CD4-positive, alpha-beta memory T cell (primary cell): ENCODE results near the gene TEX19. TPM values are rescaled to one million over a fixed set of nuclear protein-coding genes. Genes with fewer than 3 reads are reported as not detected.

ENCODE experiments used
- CTCF ChIA-PET: fragments of 350-600 bp; sonication (Branson Sonifier 250); formaldehyde crosslinking; loops from one replicate; lab custom pipeline; 2021; ENCODE audit warnings: inconsistent platforms; ENCODE audit not compliant: partially characterized antibody; lab: Charles Lee
- POLR2A ChIA-PET: fragments of 350-600 bp; sonication (Branson Sonifier 250); formaldehyde crosslinking; loops from one replicate; lab custom pipeline; 2021; ENCODE audit not compliant: partially characterized antibody; lab: Charles Lee
- DNase-seq, 5 donors: peaks; one replicate each; pipeline versions ENCODE4 v3.0.0 to v3.0.0-alpha.2; 2020 to 2022; ENCODE audit warnings: mixed read lengths in 1 of 5
- H3K27ac ChIP-seq: one replicate; pipeline ENCODE4 v1.7.0; 2013; ENCODE audit warnings: low read depth, low read length
- H3K27me3 ChIP-seq: 2 replicates; pipeline ENCODE4 v1.7.0; 2013; ENCODE audit warnings: mild to moderate bottlenecking, low read length, moderate library complexity; ENCODE audit not compliant: insufficient read depth
- H3K36me3 ChIP-seq: 2 replicates; pipeline ENCODE4 v1.7.0; 2013; ENCODE audit warnings: mild to moderate bottlenecking, low read length, moderate library complexity; ENCODE audit not compliant: insufficient read depth
- H3K4me1 ChIP-seq: 2 replicates; pipeline ENCODE4 v1.7.0; 2013; ENCODE audit warnings: mild to moderate bottlenecking, low read length, moderate library complexity; ENCODE audit not compliant: insufficient read depth
- H3K4me3 ChIP-seq, 2 donors: one replicate each; pipeline ENCODE4 v1.7.0; 2013; ENCODE audit warnings: low read length in 2 of 2, mild to moderate bottlenecking in 1 of 2
- H3K9me3 ChIP-seq, 2 donors: one replicate each; pipeline ENCODE4 v1.7.0; 2013; ENCODE audit warnings: low read length in 2 of 2, control low read depth in 1 of 2; ENCODE audit not compliant: control insufficient read depth in 1 of 2
- H3K27ac Mint-ChIP-seq, 7 donors: one replicate each; pipeline ENCODE4 v1.8.0; 2020 to 2021; ENCODE audit warnings: mixed read lengths in 7 of 7, mild to moderate bottlenecking in 6 of 7, inconsistent platforms in 3 of 7, moderate library complexity in 3 of 7
- H3K27me3 Mint-ChIP-seq, 2 donors: one replicate each; pipeline ENCODE4 v1.8.0; 2020 to 2021; ENCODE audit warnings: mixed read lengths in 2 of 2
- H3K36me3 Mint-ChIP-seq, 2 donors: one replicate each; pipeline ENCODE4 v1.8.0; 2020 to 2021; ENCODE audit warnings: mixed read lengths in 2 of 2, inconsistent platforms in 1 of 2, mild to moderate bottlenecking in 1 of 2
- H3K4me1 Mint-ChIP-seq, 4 donors: one replicate each; pipeline ENCODE4 v1.8.0; 2020 to 2021; ENCODE audit warnings: mixed read lengths in 4 of 4, mild to moderate bottlenecking in 1 of 4
- H3K4me3 Mint-ChIP-seq, 8 donors: one replicate each; pipeline ENCODE4 v1.8.0; 2020 to 2021; ENCODE audit warnings: mixed read lengths in 8 of 8, mild to moderate bottlenecking in 7 of 8, moderate library complexity in 6 of 8, inconsistent platforms in 3 of 8
- H3K9me3 Mint-ChIP-seq, 8 donors: one replicate each; pipeline ENCODE4 v1.8.0; 2020 to 2021; ENCODE audit warnings: mixed read lengths in 8 of 8, mild to moderate bottlenecking in 5 of 8, inconsistent platforms in 3 of 8, moderate library complexity in 1 of 8
- intact Hi-C: fragments of 100-400 bp; cut with micrococcal nuclease; formaldehyde crosslinking; loops from one replicate; pipeline ENCODE4 v1.15.1; 2023
- polyA plus RNA-seq, 2 donors: library from polyadenylated mRNA; unstranded; fragments of 300-500 nt; fragmentation: Illumina TruSeq; gene quantifications; one replicate each; pipeline ENCODE4 v1.2.3, GENCODE V29; 2021
- total RNA-seq, 2 experiments: library from RNA; stranded (reverse); gene quantifications; one replicate each; pipeline ENCODE4 v1.2.3, GENCODE V29; 2021

TEX19 gene
- total and polyA plus RNA-seq, 4 experiments from 2014 or later, result not detected

- POLR2A ChIA-PET, result interaction anchor here (1.4 kb wide), 1 partner anchor 16 kb away, joined by 3 read pairs; no protein-coding TSS in a partner anchor
- CTCF ChIA-PET, result no interaction called here
Observed at GRCh38 chr17:82400830-82401229, 41.8 kb downstream of the TEX19 start.

GRCh38 chr17:82402865-82403264 is 43.8 kb downstream of the TEX19 start:
- intact Hi-C loops, result no loop called here
- DNase-seq, result no peak
- POLR2A ChIA-PET, result no interaction called here
- H3K36me3 Mint-ChIP-seq, result peaks cover 16 to 25% of the 10 kb centered on the region in 2 donors
- peak overlapping the region in 1 of 7 donors; percentile 70 for H3K27ac Mint-ChIP-seq
- H3K36me3 ChIP-seq, result peaks cover 4% of the 10 kb centered on the region
- H3K4me1 ChIP-seq, result peaks cover 14% of the 10 kb centered on the region
- H3K27me3 ChIP-seq, result no peaks in the 10 kb centered on the region
- no peaks in the 10 kb centered on the region for H3K9me3 ChIP-seq
- peaks cover 5 to 21% (median 11%) of the 10 kb centered on the region in 4 donors for H3K4me1 Mint-ChIP-seq
- no peaks in the 10 kb centered on the region for H3K9me3 Mint-ChIP-seq
- no peak overlapping the region for H3K4me3 Mint-ChIP-seq
- no peak overlapping the region for H3K27ac ChIP-seq
- H3K4me3 ChIP-seq, result no peak overlapping the region
- H3K27me3 Mint-ChIP-seq, result no peaks in the 10 kb centered on the region
- CTCF ChIA-PET, result no interaction called here

More at GRCh38 chr17:82400830-82401229, 41.8 kb downstream of the TEX19 start:
- no peak overlapping the region for H3K27ac ChIP-seq
- H3K27me3 ChIP-seq, result no peaks in the 10 kb centered on the region
- H3K9me3 ChIP-seq, result no peaks in the 10 kb centered on the region
- peaks cover 4% of the 10 kb centered on the region for H3K36me3 ChIP-seq
- Mint-ChIP-seq H3K27me3 (no peaks in the 10 kb centered on the region), H3K4me3 (peak overlapping the region; percentile 62 to 96 (median 90)), H3K4me1 (peaks cover 5 to 21% (median 14%) of the 10 kb centered on the region in 4 donors), H3K9me3 (no peaks in the 10 kb centered on the region), H3K36me3 (peaks cover 13 to 20% of the 10 kb centered on the region in 2 donors), H3K27ac (peak overlapping the region; percentile 46 to 94 (median 81))
- intact Hi-C loops, result no loop called here
- DNase-seq, result peak; percentile 33 to 66 (median 47)
- peaks cover 14% of the 10 kb centered on the region for H3K4me1 ChIP-seq
- H3K4me3 ChIP-seq, result no peak overlapping the region

GRCh38 chr17:82403662-82404660 is 44.9 kb downstream of the TEX19 start:
- intact Hi-C loops, result no loop called here
- Mint-ChIP-seq H3K27ac (no peak overlapping the region), H3K9me3 (no peaks in the 10 kb centered on the region), H3K27me3 (no peaks in the 10 kb centered on the region), H3K4me1 (peaks cover 5 to 21% (median 12%) of the 10 kb centered on the region in 4 donors), H3K36me3 (peaks cover 17 to 31% of the 10 kb centered on the region in 2 donors), H3K4me3 (no peak overlapping the region)
- no peak overlapping the region for H3K4me3 ChIP-seq
- no peak overlapping the region for H3K27ac ChIP-seq
- no peaks in the 10 kb centered on the region for H3K27me3 ChIP-seq
- no peak for DNase-seq
- H3K4me1 ChIP-seq, result peaks cover 14% of the 10 kb centered on the region
- ChIA-PET CTCF (no interaction called here), POLR2A (no interaction called here)
- no peaks in the 10 kb centered on the region for H3K9me3 ChIP-seq
- H3K36me3 ChIP-seq, result peaks cover 4% of the 10 kb centered on the region

- CTCF ChIA-PET, result no interaction called here
- POLR2A ChIA-PET, result no interaction called here
- H3K4me1 Mint-ChIP-seq, result peaks cover 5 to 19% (median 12%) of the 10 kb centered on the region in 4 donors
Observed at GRCh38 chr17:82405051-82405450, 46.0 kb downstream of the TEX19 start.

GRCh38 chr17:82406131-82406671 is 47.2 kb downstream of the TEX19 start:
- DNase-seq, result no peak
- Histone ChIP-seq H3K27ac (no peak overlapping the region), H3K27me3 (no peaks in the 10 kb centered on the region), H3K36me3 (peaks cover 4% of the 10 kb centered on the region), H3K4me1 (peaks cover 8% of the 10 kb centered on the region), H3K4me3 (no peak overlapping the region), H3K9me3 (no peaks in the 10 kb centered on the region)
- Mint-ChIP-seq H3K36me3 (peaks cover 21 to 32% of the 10 kb centered on the region in 2 donors), H3K4me3 (no peak overlapping the region), H3K27ac (no peak overlapping the region), H3K27me3 (no peaks in the 10 kb centered on the region), H3K9me3 (no peaks in the 10 kb centered on the region), H3K4me1 (peaks cover 2 to 8% (median 4%) of the 10 kb centered on the region in 4 donors)
- intact Hi-C loops, result no loop called here
- ChIA-PET POLR2A (no interaction called here), CTCF (no interaction called here)

More at GRCh38 chr17:82405051-82405450, 46.0 kb downstream of the TEX19 start:
- H3K36me3 ChIP-seq, result peaks cover 4% of the 10 kb centered on the region
- Mint-ChIP-seq H3K27ac (no peak overlapping the region), H3K4me3 (no peak overlapping the region), H3K27me3 (no peaks in the 10 kb centered on the region), H3K36me3 (peaks cover 21 to 36% of the 10 kb centered on the region in 2 donors), H3K9me3 (no peaks in the 10 kb centered on the region)
- no peak for DNase-seq
- intact Hi-C loops, result no loop called here
- H3K27ac ChIP-seq, result no peak overlapping the region
- no peaks in the 10 kb centered on the region for H3K27me3 ChIP-seq
- H3K4me3 ChIP-seq, result no peak overlapping the region
- H3K4me1 ChIP-seq, result peaks cover 14% of the 10 kb centered on the region
- H3K9me3 ChIP-seq, result no peaks in the 10 kb centered on the region

GRCh38 chr17:82407255-82407654 is 48.2 kb downstream of the TEX19 start:
- DNase-seq, result no peak
- POLR2A ChIA-PET, result no interaction called here

GRCh38 chr17:82408288-82408937 is 49.4 kb downstream of the TEX19 start:
- Mint-ChIP-seq H3K36me3 (peaks cover 19 to 24% of the 10 kb centered on the region in 2 donors), H3K4me3 (no peak overlapping the region), H3K27me3 (no peaks in the 10 kb centered on the region), H3K4me1 (peaks cover 0 to 4% (median under 1%) of the 10 kb centered on the region in 4 donors), H3K9me3 (no peaks in the 10 kb centered on the region), H3K27ac (peak overlapping the region in 1 of 7 donors; percentile 37)
- no peak for DNase-seq
- H3K27ac ChIP-seq, result no peak overlapping the region
- H3K4me3 ChIP-seq, result no peak overlapping the region
- H3K9me3 ChIP-seq, result no peaks in the 10 kb centered on the region
- no peaks in the 10 kb centered on the region for H3K27me3 ChIP-seq
- intact Hi-C loops, result no loop called here
- H3K4me1 ChIP-seq, result no peaks in the 10 kb centered on the region
- H3K36me3 ChIP-seq, result peaks cover 3% of the 10 kb centered on the region
- ChIA-PET POLR2A (no interaction called here), CTCF (no interaction called here)

More at GRCh38 chr17:82407255-82407654, 48.2 kb downstream of the TEX19 start:
- no peak overlapping the region for H3K4me3 ChIP-seq
- Mint-ChIP-seq H3K36me3 (peaks cover 21 to 29% of the 10 kb centered on the region in 2 donors), H3K4me1 (peaks cover 0 to 1% (median 0%) of the 10 kb centered on the region in 4 donors), H3K9me3 (no peaks in the 10 kb centered on the region), H3K4me3 (no peak overlapping the region), H3K27ac (no peak overlapping the region), H3K27me3 (no peaks in the 10 kb centered on the region)
- H3K27ac ChIP-seq, result no peak overlapping the region
- CTCF ChIA-PET, result no interaction called here
- H3K27me3 ChIP-seq, result no peaks in the 10 kb centered on the region
- intact Hi-C loops, result no loop called here
- no peaks in the 10 kb centered on the region for H3K4me1 ChIP-seq
- no peaks in the 10 kb centered on the region for H3K9me3 ChIP-seq
- peaks cover 4% of the 10 kb centered on the region for H3K36me3 ChIP-seq
